Measurements from ENCODE around the gene ACO1. TPM values are rescaled to one million over a fixed set of nuclear protein-coding genes. Genes with fewer than 3 reads are reported as not detected.

The ACO1 gene
- total RNA-seq, 4 donors from 2014 or later: 9.7 to 23.7 (median 15.5) TPM

DNA sequence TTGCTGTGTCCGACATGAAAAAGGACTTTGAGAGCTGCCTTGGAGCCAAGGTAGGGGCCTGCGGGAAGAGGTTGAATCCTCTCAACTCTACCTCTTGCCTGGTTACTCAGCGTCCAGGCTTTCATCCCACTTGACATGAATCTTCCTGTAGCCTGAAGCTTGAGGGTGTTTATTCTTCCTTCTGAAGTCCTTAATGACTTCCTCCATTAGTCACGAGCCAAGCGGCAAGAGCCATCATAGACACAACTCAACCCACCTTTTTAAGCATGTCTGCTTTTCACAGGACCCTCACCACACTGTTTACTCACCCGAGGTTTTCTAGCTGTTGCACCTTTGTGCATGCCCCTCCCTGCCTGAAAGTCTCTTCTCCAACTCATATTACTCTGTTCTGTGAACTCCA is 40.2 kb downstream of the ACO1 start:
- H3K4me3 ChIP-seq (ENCODE audit: low read depth, poor library complexity, severe bottlenecking): no peak overlapping the region
- DNase-seq (ENCODE audit: low spot score in 2 of 2): no peak
- intact Hi-C loops (cut with DNase I; ENCODE audit: low total_unique reads): no loop called here
- no peak for TF ChIP-seq POLR2A (IDR thresholded peaks at IDR 0.05)
- TF ChIP-seq, protein P1, sequence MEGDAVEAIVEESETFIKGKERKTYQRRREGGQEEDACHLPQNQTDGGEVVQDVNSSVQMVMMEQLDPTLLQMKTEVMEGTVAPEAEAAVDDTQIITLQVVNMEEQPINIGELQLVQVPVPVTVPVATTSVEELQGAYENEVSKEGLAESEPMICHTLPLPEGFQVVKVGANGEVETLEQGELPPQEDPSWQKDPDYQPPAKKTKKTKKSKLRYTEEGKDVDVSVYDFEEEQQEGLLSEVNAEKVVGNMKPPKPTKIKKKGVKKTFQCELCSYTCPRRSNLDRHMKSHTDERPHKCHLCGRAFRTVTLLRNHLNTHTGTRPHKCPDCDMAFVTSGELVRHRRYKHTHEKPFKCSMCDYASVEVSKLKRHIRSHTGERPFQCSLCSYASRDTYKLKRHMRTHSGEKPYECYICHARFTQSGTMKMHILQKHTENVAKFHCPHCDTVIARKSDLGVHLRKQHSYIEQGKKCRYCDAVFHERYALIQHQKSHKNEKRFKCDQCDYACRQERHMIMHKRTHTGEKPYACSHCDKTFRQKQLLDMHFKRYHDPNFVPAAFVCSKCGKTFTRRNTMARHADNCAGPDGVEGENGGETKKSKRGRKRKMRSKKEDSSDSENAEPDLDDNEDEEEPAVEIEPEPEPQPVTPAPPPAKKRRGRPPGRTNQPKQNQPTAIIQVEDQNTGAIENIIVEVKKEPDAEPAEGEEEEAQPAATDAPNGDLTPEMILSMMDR (IDR thresholded peaks at IDR 0.05): no peak
- 83 to 85% methylated on average over 6 of the region's 6 CpGs for WGBS, 2 donors

DNA sequence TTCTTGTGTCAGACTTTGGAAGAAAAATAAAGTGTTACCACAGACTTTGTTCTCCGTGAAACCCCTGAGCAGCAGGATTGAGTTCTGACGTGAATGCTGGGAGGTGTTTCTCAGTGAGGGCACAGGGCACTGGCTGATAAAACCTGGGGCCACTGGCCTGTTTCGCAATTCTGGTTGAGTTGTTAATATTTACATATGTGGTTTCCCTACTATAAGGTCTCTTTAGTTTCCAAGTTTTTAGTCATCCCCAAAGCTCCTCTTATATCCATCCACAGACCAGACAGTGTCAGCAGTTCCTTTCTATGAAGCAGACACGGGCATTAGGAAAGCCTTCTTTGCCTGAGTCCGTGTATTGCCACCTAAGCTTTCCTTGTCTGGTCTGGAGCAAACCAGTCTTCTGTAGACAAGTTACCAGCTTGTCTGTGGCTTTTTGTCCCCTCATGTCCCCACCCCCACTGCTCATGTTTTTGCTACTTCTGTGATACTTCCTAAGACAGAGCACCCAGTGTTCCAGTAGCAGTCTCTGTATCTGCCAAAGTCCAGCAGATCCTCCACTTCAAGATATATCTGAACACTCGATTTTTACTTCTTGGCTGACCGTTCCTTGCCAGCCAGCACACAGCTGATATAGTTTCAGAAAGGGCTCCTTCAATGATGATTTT is 42.0 kb downstream of the ACO1 start:
- TF ChIP-seq, protein P1 (IDR thresholded peaks at IDR 0.05): no peak
- no peak overlapping the region for H3K4me3 ChIP-seq (ENCODE audit: low read depth, poor library complexity, severe bottlenecking)
- 82 to 85% methylated on average over 7 of the region's 7 CpGs for WGBS, 2 donors
- intact Hi-C loops (cut with DNase I; ENCODE audit: low total_unique reads): no loop called here
- DNase-seq (ENCODE audit: low spot score in 2 of 2): no peak

DNA sequence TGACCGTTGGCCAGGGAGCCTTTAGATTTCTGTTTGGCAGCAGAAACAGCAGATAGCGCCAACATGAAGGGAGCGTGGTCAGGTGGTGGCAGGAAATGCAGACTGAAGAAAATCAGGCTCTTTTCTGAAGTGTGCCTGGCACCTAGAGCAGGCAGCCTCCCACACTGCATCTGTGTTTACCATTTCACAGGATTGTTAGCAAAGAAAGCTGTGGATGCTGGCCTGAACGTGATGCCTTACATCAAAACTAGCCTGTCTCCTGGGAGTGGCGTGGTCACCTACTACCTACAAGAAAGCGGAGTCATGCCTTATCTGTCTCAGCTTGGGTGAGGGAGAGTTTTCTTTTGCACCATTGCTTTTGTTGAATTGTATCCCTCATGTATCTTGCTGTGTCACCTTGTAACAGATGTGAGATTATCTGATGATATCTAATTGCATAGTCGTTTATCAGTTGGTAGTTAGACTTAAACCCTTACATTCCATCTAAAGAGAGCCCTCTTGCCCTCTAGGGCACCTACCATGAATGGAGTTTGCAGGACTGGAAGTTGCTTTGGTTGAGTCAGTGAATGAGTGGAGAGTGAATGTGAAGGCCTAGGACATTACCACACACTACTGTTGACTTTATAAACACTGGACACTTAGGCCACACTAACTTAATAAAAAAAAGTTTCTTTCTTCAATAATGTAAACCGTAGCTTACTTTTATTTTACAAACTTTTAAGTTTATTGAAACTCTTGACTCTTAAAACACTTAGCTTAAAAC is 42.8 kb downstream of the ACO1 start:
- intact Hi-C loops (cut with DNase I; ENCODE audit: low total_unique reads): no loop called here
- TF ChIP-seq, protein P1 (IDR thresholded peaks at IDR 0.05): no peak
- no peak for TF ChIP-seq POLR2A (IDR thresholded peaks at IDR 0.05)
- 85 to 86% methylated on average over 8 of the region's 8 CpGs for WGBS, 2 donors
- H3K4me3 ChIP-seq (ENCODE audit: low read depth, poor library complexity, severe bottlenecking): no peak overlapping the region
- no peak for DNase-seq (ENCODE audit: low spot score in 2 of 2)

DNA sequence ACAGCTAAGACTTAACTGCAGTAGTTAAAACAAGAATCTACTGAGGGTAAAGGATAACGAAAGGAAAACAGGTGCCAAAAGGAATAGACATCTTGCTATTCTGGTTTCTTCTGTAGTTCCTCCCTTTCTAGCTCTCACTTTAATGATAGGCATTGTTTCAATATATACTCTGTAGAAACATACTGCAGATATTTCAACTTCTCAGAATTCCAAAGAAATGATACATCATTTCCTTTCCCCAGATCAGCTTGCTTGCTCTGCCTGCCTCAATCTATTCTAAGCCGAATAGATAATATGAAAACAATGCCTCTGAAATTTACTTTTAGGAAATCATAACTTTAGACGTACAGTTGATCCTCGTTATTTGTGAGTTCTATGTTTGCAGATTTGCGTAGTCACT is 46.3 kb downstream of the ACO1 start:
- no peak for DNase-seq (ENCODE audit: low spot score in 2 of 2)
- WGBS, 2 donors: 83 to 88% methylated on average over 5 of the region's 5 CpGs
- intact Hi-C loops (cut with DNase I; ENCODE audit: low total_unique reads): no loop called here
- no peak for TF ChIP-seq POLR2A (IDR thresholded peaks at IDR 0.05)
- TF ChIP-seq, protein P1 (IDR thresholded peaks at IDR 0.05): no peak
- H3K4me3 ChIP-seq (ENCODE audit: low read depth, poor library complexity, severe bottlenecking): no peak overlapping the region

DNA sequence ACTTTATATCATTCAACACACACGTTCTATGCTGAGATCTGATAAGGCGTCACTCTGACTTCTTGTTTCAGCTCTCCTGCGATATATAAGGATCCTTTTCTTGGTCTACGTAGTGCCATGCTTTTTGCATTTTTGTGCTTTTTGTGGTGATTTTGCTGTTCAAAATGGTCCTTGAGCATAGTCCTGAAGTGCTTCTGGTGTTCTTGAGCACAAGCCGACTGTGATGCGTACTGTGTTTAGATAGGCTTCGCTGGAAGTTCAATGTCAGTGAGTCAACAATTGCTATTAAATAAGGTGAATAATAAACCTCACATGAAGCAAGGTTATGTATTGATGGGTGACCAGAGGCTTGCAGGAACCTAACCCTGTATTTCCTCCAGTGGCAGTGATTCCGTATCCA is 46.8 kb downstream of the ACO1 start:
- no peak for DNase-seq (ENCODE audit: low spot score in 2 of 2)
- TF ChIP-seq, protein P1 (IDR thresholded peaks at IDR 0.05): no peak
- no peak for TF ChIP-seq POLR2A (IDR thresholded peaks at IDR 0.05)
- no peak overlapping the region for H3K4me3 ChIP-seq (ENCODE audit: low read depth, poor library complexity, severe bottlenecking)
- intact Hi-C loops (cut with DNase I; ENCODE audit: low total_unique reads): no loop called here
- WGBS, 2 donors: 95 to 98% methylated on average over 8 of the region's 8 CpGs
